Activated CD8-positive, alpha-beta memory T cell treated with anti-CD3 and anti-CD28 coated beads for 1 hour (primary cell): ENCODE data around the gene TSPYL2.

ENCODE experiments used
- DNase-seq, 2 donors: peaks; one replicate each; pipeline ENCODE4 v3.0.0-alpha.2; 2020; ENCODE audit warnings: low read depth in 1 of 2; ENCODE audit errors: extremely low read depth in 1 of 2

TSPYL2 gene

DNA sequence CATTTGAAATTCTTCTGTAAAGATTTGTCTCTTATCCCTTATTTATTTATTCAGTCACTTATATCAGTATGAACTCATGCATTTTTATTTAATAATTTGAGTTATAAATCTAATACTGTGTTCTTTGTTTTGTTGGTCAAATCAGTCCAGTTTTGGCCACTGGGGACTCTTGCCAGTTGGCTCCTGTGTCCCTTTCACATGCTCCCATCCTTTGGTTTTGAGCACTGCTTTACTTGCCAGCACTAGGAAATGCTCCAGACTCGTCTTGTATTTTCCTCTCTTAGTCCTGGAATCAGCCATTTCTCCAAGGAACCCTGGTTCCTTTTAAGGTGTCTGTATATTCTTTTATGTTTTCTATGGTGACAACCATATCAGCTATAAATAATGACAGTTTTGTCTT is 39.8 kb downstream of the TSPYL2 start:
- no peak for DNase-seq

DNA sequence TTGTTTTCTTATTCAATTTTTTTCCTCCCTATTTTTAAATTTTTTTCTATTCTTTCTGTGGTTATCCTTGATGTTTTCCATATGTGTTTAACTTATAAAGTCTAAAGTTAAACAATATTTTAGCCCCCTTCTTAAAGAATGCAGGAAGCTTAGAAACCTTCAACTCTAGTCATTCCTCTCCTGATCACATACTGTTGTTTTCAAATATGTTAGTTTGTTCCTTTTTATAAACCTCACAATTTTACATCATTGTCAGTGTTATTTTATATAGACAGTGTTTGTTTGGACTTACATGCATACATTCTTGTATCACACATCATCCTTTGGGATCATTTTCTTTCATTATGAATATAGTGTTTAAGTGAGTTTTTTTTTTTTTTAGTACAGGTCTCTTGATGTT is 43.3 kb downstream of the TSPYL2 start:
- DNase-seq = no peak

DNA sequence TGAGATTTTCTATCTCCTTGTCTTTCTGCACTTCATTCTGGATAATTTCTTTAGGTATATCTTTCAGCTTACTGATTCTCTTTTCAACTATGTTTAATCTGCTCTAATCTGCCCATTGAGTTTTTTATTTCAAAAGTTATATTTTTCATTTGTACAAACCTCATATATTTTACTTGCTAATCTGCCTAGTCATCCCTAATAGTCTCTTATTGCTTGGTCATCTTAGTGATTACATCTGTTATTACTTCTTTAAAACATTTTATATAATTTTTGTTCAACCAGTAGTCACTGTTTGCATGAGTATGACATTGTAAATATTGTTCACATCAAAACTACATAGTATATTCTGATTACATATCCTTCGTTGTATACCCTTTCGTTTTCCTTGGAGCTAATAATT is 44.2 kb downstream of the TSPYL2 start:
- no peak for DNase-seq

DNA sequence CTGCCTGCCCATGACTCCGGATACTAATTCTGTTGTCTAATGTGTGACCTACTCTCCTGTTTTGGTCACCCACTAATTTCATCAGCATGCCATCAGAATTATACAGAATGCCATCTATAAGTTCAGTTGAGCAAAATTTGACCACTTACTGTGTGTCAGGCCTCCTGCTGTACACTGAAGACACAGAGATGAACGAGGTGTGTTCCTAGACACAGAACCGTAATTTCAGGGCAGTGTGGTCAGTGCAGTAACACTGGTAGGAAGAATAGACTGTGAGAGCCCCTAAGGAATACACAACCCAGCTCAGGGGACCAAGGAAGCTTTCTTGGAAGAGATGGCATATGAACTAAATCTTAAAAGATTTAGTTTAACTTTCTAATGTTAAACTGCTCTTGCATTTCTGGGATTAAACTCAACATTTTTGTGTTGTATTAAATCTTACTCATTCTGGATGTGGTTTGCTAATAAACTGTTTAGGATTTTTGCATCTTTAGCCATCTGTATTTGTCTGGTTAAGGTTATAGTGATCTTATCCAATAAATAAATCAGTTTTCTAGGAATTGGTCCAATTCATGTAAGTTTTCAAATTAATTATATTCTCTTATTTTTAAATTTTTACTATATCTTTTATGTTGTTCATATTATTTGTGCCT is 46.1 kb downstream of the TSPYL2 start:
- DNase-seq = no peak

DNA sequence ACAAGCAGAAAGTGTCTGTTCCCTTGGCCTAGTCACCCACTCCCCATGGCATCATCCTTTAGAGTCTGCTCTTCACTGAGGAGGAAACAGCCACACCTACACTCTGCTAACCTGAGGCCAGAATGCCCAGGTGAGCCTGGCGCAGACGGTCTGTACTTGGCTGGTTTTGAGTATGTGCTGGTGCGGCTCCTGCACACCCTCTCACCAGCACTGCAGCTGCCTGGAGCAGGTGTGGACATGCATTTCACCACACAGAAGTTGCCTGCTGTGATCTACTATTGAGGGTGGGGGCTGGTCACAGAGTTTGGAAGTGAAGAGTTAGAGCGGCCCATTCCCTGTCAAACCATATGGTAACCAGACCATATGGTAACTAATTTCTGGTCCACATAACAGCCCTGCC is 51.2 kb downstream of the TSPYL2 start:
- DNase-seq = no peak

DNA sequence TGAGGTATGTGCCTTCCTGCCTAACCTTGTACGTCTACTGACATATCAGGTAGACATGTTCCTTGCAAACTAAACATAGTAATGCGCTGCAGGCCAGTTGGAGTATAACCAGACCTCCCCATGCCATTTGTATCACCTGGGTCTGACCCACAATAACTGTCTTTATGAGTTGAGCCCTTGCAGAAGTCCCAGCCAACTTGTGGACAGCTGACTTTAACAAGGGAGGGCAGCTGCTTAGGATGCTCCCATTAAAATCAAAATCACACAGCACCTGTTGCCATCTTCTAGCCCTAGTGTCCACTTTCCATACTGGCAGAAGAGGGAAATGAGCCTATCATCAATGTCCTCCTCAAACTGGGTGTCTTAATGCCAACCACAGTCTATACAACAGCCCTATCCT is 53.4 kb downstream of the TSPYL2 start:
- DNase-seq = no peak
